IMR-90 (cell line): ENCODE data around the gene FAM53B. TPM values are rescaled to one million over a fixed set of nuclear protein-coding genes. Genes with fewer than 3 reads are reported as not detected.

Experiments used
- ATAC-seq: fragments of 200-7000 bp; cut with Tn5 transposase; 2 replicates; pipeline ENCODE4 v1.9.1; 2020; ENCODE audit warnings: low read depth, mild to moderate bottlenecking, moderate library complexity
- BruUV-seq: library from RNA; stranded (reverse); fragments of 400-500 nt; replicated peaks from 2 replicates; lab custom pipeline; 2021; lab: Mats Ljungman, UMichigan
- CTCF ChIA-PET: fragments of 300-600 bp; formaldehyde crosslinking; extraction: SDS; loops from one replicate; lab custom pipeline; 2021; ENCODE audit warnings: antibody characterized with exemption; lab: Yijun Ruan, JAX
- POLR2A ChIA-PET: fragments of 300-600 bp; sonication (Branson Sonifier 250); formaldehyde crosslinking; loops from one replicate; lab custom pipeline; 2022; ENCODE audit warnings: antibody characterized with exemption; ENCODE audit not compliant: unreplicated experiment; lab: Charles Lee
- DNase-seq: peaks from one replicate; pipeline ENCODE4 v3.0.0; 2013
- H2AFZ ChIP-seq: replicated peaks from 2 replicates; pipeline ENCODE3; 2013; ENCODE audit warnings: low read length, mild to moderate bottlenecking; ENCODE audit not compliant: poor library complexity
- H2AK5ac ChIP-seq: 2 replicates; pipeline ENCODE4 v1.6.1; 2013; ENCODE audit warnings: low read depth, low read length, inconsistent platforms
- H2AK9ac ChIP-seq: replicated peaks from 2 replicates; pipeline ENCODE3; 2013; ENCODE audit warnings: mild to moderate bottlenecking, low read depth, low read length, moderate library complexity; ENCODE audit not compliant: poor library complexity
- H2BK120ac ChIP-seq: 2 replicates; pipeline ENCODE4 v1.6.1; 2013; ENCODE audit warnings: low read depth, low read length, inconsistent platforms
- H2BK15ac ChIP-seq: 3 replicates; pipeline ENCODE4 v1.6.1; 2013; ENCODE audit warnings: low read depth, low read length, inconsistent platforms
- H2BK20ac ChIP-seq: 2 replicates; pipeline ENCODE4 v1.6.1; 2013; ENCODE audit warnings: low read depth, mild to moderate bottlenecking, inconsistent platforms, low read length, moderate library complexity
- H2BK5ac ChIP-seq: 2 replicates; pipeline ENCODE4 v1.6.1; 2013; ENCODE audit warnings: mild to moderate bottlenecking, low read depth, low read length, inconsistent platforms; ENCODE audit not compliant: poor library complexity, severe bottlenecking
- H3K14ac ChIP-seq: replicated peaks from 2 replicates; pipeline ENCODE4 v1.6.1; 2013; ENCODE audit warnings: low read depth, low read length, inconsistent platforms
- H3K18ac ChIP-seq: 2 replicates; pipeline ENCODE4 v1.6.1; 2013; ENCODE audit warnings: low read depth, low read length, control low read depth
- H3K23ac ChIP-seq: 2 replicates; pipeline ENCODE4 v1.6.1; 2013; ENCODE audit warnings: low read depth, low read length, inconsistent platforms
- H3K27ac ChIP-seq: 2 replicates; pipeline ENCODE4 v1.5.1; 2013; ENCODE audit warnings: mild to moderate bottlenecking, control low read depth, low read length; ENCODE audit not compliant: insufficient read depth
- H3K27me3 ChIP-seq: 2 replicates; pipeline ENCODE4 v1.6.1; 2013; ENCODE audit warnings: low read length; ENCODE audit not compliant: control insufficient read depth, insufficient read depth
- H3K36me3 ChIP-seq: 2 replicates; pipeline ENCODE4 v1.6.1; 2013; ENCODE audit warnings: low read length, mixed read lengths; ENCODE audit not compliant: control insufficient read depth, insufficient read depth
- H3K4ac ChIP-seq: 2 replicates; pipeline ENCODE4 v1.6.1; 2013; ENCODE audit warnings: low read depth, low read length, inconsistent platforms
- H3K4me1 ChIP-seq: 2 replicates; pipeline ENCODE4 v1.6.1; 2013; ENCODE audit warnings: low read length, mixed read lengths; ENCODE audit not compliant: control insufficient read depth, insufficient read depth
- H3K4me2 ChIP-seq: 2 replicates; pipeline ENCODE4 v1.6.1; 2013; ENCODE audit warnings: low read depth, mild to moderate bottlenecking, control low read depth, low read length, moderate library complexity
- H3K4me3 ChIP-seq: 2 replicates; pipeline ENCODE4 v1.5.1; 2013; ENCODE audit warnings: low read depth, mild to moderate bottlenecking, control low read depth, low read length, moderate library complexity; ENCODE audit not compliant: insufficient read depth
- H3K56ac ChIP-seq: 2 replicates; pipeline ENCODE4 v1.6.1; 2013; ENCODE audit warnings: low read length, inconsistent platforms; ENCODE audit not compliant: insufficient read depth; ENCODE audit errors: extremely low read depth
- H3K79me1 ChIP-seq, 2 experiments: 2 replicates each; pipeline ENCODE4 v1.6.1; 2013; ENCODE audit warnings: low read length in 2 of 2, inconsistent platforms in 1 of 2, low read depth in 1 of 2
- H3K9ac ChIP-seq: 2 replicates; pipeline ENCODE4 v1.6.1; 2013; ENCODE audit warnings: low read depth, low read length, control low read depth
- H3K9me1 ChIP-seq: 2 replicates; pipeline ENCODE4 v1.6.1; 2013; ENCODE audit warnings: low read length, inconsistent platforms; ENCODE audit not compliant: insufficient read depth
- H3K9me3 ChIP-seq: 2 replicates; pipeline ENCODE4 v1.6.1; 2013; ENCODE audit warnings: low read length; ENCODE audit not compliant: control insufficient read depth, insufficient read depth
- H4K20me1 ChIP-seq: 2 replicates; pipeline ENCODE4 v1.6.1; 2013; ENCODE audit warnings: low read length, inconsistent platforms; ENCODE audit not compliant: insufficient read depth
- H4K5ac ChIP-seq: 2 replicates; pipeline ENCODE4 v1.6.1; 2013; ENCODE audit warnings: mild to moderate bottlenecking, low read depth, low read length, control low read depth
- H4K8ac ChIP-seq, 2 experiments: 2 replicates each; pipeline ENCODE4 v1.6.1; 2013; ENCODE audit warnings: low read depth in 2 of 2, low read length in 2 of 2, control low read depth in 1 of 2, inconsistent platforms in 1 of 2
- H4K91ac ChIP-seq: 2 replicates; pipeline ENCODE4 v1.6.1; 2013; ENCODE audit warnings: low read depth, low read length, inconsistent platforms; ENCODE audit not compliant: insufficient read depth
- FOS ChIP-seq: fragments of 150-350 bp; IDR thresholded peaks from 2 replicates; pipeline ENCODE4 v1.6.1; 2016; ENCODE audit warnings: low read depth, low read length
- RFX5 ChIP-seq: IDR thresholded peaks from 2 replicates; pipeline ENCODE4 v1.8.0; 2012; ENCODE audit warnings: low read depth, mild to moderate bottlenecking, low read length, moderate library complexity
- SMC3 ChIP-seq: fragments of 150-350 bp; IDR thresholded peaks from 2 replicates; pipeline ENCODE4 v1.6.1; 2016; ENCODE audit warnings: low read depth, mild to moderate bottlenecking, antibody characterized with exemption, low read length, moderate library complexity
- WGBS, 2 experiments: methylation state at CpG; one replicate each; pipeline versions ENCODE4 v1.1.5 to v1.1.7; 2013; ENCODE audit warnings: missing lambda C conversion rate in 2 of 2; ENCODE audit not compliant: insufficient read length in 1 of 2; ENCODE audit errors: extremely low coverage in 2 of 2; 5-methylcytosine and 5-hydroxymethylcytosine counted together
- dilution Hi-C: fragments of 300-500 bp; cut with HindIII; formaldehyde crosslinking; loops from one replicate; pipeline ENCODE4 v1.14.3; 2018; ENCODE audit warnings: low sequenced_read_pairs; ENCODE audit not compliant: unreplicated experiment
- in situ Hi-C: fragments of 300-500 bp; cut with MboI; formaldehyde crosslinking; loops from 3 replicates; pipeline ENCODE4 v1.14.3; 2019; ENCODE audit warnings: low sequenced_read_pairs, inconsistent platforms, mixed read lengths
- intact Hi-C: fragments of 100-400 bp; cut with micrococcal nuclease; formaldehyde crosslinking; loops from 2 replicates; pipeline ENCODE4 v1.10.0; 2022
- polyA plus RNA-seq, 3 experiments: library from polyadenylated mRNA; depleted of rRNA; stranded (reverse); fragments of >200 nt; gene quantifications; 2 replicates each; pipeline ENCODE4 v1.2.3, GENCODE V29; 2012; ENCODE audit warnings: low replicate concordance in 1 of 3
- total RNA-seq: library from RNA; depleted of rRNA; stranded (reverse); fragments of >200 nt; gene quantifications from 2 replicates; pipeline ENCODE4 v1.2.3, GENCODE V29; 2012

Gene FAM53B
- total and polyA plus RNA-seq, 2 of the 4 experiments (the other 2 are of a cell fraction), result 3.8 to 5.7 TPM

DNA sequence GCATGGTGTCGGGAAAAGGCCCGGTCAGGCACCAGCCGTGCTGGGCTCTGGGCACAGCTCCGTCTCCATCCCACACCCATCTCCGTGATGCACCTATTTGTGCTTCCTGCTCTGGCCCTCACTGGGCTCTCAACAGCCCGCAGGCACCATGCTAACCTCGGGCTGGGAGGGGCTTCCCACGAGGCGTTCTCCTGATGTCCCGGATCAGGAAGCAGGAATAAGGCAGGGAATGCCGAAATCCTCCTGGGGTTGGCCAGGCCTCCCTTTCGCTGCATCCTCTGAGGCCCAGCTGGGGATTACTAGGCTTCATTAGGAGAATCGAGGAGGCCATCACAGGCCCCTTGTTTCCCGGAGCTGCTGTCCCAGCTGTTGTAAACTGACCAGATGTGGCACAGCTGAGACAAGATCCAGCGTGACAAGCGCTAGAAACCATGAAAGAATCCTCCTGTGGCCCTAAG, 72.0 kb downstream of the FAM53B start:
- Histone ChIP-seq H3K9me1 (peaks cover 3% of the 10 kb centered on the region), H3K9me3 (no peaks in the 10 kb centered on the region), H3K9ac (no peak overlapping the region), H3K27me3 (no peaks in the 10 kb centered on the region), H3K4ac (no peak overlapping the region), H3K23ac (no peak overlapping the region), H3K18ac (no peak overlapping the region), H3K4me1 (peaks cover 5% of the 10 kb centered on the region; the same call in 1 of the 2 replicates), H2AK9ac (no peak overlapping the region), H2AFZ (no peak overlapping the region), H3K27ac (no peak overlapping the region), H2BK5ac (no peak overlapping the region), H4K8ac (no peak overlapping the region), H4K5ac (no peak overlapping the region), H3K56ac (no peak overlapping the region), H3K79me1 (peaks cover 6% of the 10 kb centered on the region in 2 experiments; a peak in 3 of 4 replicates), H2BK120ac (no peak overlapping the region), H4K20me1 (peaks cover 6% of the 10 kb centered on the region; the same call in 1 of the 2 replicates), H2AK5ac (no peak overlapping the region), H2BK20ac (no peak overlapping the region), H2BK15ac (no peak overlapping the region), H3K14ac (no peak overlapping the region), H3K36me3 (no peaks in the 10 kb centered on the region), H4K91ac (no peak overlapping the region), H3K4me3 (no peak overlapping the region), H3K4me2 (no peak overlapping the region)
- WGBS, 2 experiments, result 47% methylated on average over 9 of the region's 16 CpGs; no CpG with 5 or more reads in 1 of the 2 experiments
- DNase-seq (no peak), ATAC-seq (no peak)
- intact Hi-C loops, result no loop called here
- dilution Hi-C loops, result no loop called here
- BruUV-seq, result no TSS peak
- in situ Hi-C loops, result no loop called here
- ChIA-PET POLR2A (no interaction called here), CTCF (interaction anchor here (1.0 kb wide), 1 partner anchor 13 kb away, joined by 4 read pairs; no protein-coding TSS in a partner anchor)
- TF ChIP-seq FOS, result no peak
- TF ChIP-seq SMC3, result no peak
- TF ChIP-seq RFX5, result no peak
